ENCODE data around the gene SLC6A17. TPM values are rescaled to one million over a fixed set of nuclear protein-coding genes. Genes with fewer than 3 reads are reported as not detected.

Gene SLC6A17
- total RNA-seq, 2 experiments from 2014 or later, result 0.05 to 0.18 TPM

DNA sequence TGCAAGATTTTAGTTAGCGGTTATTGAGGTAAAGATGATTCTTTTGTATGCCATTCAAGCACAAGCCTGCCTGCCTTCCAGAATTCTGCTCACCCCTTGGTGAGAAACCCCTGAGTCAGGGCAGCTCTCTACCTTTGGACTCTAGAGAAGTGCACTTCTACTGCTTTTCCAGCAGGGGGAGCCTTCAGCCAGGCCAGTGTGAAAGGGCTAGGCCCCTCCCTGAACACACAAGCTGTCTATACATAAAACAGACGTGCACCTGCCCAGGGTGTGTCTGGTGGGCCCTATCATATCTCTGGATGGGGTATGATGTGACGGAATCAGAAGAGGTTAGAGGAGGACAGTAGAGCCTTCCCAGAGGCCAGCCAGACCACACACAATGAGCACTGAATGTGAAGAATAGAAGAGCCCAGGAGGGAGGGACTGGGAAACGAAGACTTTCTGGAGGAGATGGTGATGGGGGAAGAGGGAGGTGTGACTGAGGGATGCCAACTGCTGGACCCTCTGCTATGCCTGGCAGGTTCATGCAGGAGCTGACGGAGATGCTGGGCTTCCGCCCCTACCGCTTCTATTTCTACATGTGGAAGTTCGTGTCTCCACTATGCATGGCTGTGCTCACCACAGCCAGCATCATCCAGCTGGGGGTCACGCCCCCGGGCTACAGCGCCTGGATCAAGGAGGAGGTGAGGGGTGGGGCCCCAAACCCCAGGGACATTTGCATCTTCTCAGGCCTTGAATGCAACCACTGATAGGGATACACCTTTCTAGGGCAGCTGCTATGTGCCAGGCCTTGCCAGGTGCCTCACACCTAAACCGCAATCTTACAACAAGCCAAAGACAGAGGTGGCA is 46.8 kb downstream of the SLC6A17 start:
- ATAC-seq (peak; percentile 100), DNase-seq (peak; percentile 61)
- no peak overlapping the region for H3K27ac Mint-ChIP-seq
- H3K9me3 Mint-ChIP-seq, result no peaks in the 10 kb centered on the region
- no peak overlapping the region for H3K4me3 Mint-ChIP-seq
- no peaks in the 10 kb centered on the region for H3K4me1 Mint-ChIP-seq (ENCODE audit: low read depth)
- TF ChIP-seq, protein P1, sequence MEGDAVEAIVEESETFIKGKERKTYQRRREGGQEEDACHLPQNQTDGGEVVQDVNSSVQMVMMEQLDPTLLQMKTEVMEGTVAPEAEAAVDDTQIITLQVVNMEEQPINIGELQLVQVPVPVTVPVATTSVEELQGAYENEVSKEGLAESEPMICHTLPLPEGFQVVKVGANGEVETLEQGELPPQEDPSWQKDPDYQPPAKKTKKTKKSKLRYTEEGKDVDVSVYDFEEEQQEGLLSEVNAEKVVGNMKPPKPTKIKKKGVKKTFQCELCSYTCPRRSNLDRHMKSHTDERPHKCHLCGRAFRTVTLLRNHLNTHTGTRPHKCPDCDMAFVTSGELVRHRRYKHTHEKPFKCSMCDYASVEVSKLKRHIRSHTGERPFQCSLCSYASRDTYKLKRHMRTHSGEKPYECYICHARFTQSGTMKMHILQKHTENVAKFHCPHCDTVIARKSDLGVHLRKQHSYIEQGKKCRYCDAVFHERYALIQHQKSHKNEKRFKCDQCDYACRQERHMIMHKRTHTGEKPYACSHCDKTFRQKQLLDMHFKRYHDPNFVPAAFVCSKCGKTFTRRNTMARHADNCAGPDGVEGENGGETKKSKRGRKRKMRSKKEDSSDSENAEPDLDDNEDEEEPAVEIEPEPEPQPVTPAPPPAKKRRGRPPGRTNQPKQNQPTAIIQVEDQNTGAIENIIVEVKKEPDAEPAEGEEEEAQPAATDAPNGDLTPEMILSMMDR (IDR thresholded peaks at IDR 0.05), result peak; percentile 88
- H3K36me3 Mint-ChIP-seq (ENCODE audit: low read depth), result no peaks in the 10 kb centered on the region
- H3K27me3 Mint-ChIP-seq, result no peaks in the 10 kb centered on the region
- ChIA-PET POLR2A (interaction anchor here (0.9 to 1.0 kb wide), 2 partner anchors 12 to 263 kb away, joined by 3 read pairs; no protein-coding TSS in a partner anchor), CTCF (interaction anchor here (0.6 to 17.6 kb wide), 50 partner anchors 8 to 397 kb away, joined by 3 to 761 read pairs (median 4); partner anchors contain the start of genes KCNC4 and RBM15)
- intact Hi-C loops (cut with micrococcal nuclease), result no loop called here

DNA sequence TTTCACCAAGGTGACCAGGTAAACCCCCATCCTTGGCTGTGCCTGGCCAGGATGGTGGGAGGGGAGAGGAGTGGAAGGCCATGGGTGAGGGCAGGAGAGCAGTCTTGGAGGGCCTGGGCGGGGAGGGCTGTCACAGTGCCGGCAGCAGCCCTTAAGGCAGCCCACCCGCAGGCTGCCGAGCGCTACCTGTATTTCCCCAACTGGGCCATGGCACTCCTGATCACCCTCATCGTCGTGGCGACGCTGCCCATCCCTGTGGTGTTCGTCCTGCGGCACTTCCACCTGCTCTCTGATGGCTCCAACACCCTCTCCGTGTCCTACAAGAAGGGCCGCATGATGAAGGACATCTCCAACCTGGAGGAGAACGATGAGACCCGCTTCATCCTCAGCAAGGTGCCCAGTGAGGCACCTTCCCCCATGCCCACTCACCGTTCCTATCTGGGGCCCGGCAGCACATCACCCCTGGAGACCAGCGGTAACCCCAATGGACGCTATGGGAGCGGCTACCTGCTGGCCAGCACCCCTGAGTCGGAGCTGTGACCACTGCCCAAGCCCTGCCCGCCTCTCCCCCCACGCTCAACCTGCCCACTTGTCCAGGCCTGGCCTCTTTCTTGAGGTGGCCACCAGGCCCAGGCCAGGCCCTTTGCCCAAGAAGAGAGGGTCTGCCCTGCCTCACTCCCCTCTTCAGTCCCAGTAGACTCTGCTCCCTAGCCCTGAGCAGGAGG is 47.8 kb downstream of the SLC6A17 start:
- Mint-ChIP-seq H3K4me1 (ENCODE audit: low read depth) (peaks cover 3% of the 10 kb centered on the region), H3K27ac (no peak overlapping the region), H3K9me3 (no peaks in the 10 kb centered on the region), H3K36me3 (ENCODE audit: low read depth) (no peaks in the 10 kb centered on the region), H3K27me3 (no peaks in the 10 kb centered on the region), H3K4me3 (no peak overlapping the region)
- POLR2A ChIA-PET, result no interaction called here
- intact Hi-C loops (cut with micrococcal nuclease), result no loop called here
- no peak for DNase-seq
- CTCF ChIA-PET, result interaction anchor here (0.8 to 17.6 kb wide), 14 partner anchors 10 to 298 kb away, joined by 3 to 761 read pairs (median 6); partner anchors contain the start of gene KCNC4
- TF ChIP-seq, protein P1 (IDR thresholded peaks at IDR 0.05), result no peak
- ATAC-seq, result no peak

DNA sequence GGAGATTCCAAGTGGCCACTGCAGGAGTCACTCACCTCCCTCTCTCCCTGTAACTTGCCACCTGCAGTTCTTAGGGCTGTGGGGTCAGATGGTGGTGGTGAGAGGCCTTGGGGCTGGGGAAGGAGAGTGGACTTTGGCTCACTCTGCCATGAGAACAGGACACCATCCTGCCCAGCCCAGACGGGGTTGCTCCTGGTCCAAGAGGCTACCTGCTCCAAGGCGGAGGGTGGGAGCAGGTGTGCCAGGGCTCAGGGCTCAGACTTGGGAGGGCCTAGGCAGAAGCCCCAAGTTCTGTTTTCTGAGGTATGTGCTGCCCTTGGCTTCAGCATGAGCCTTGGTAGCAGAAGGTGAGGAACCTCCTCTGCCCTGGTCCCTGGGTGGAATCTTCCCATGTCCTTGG is 48.5 kb downstream of the SLC6A17 start:
- Mint-ChIP-seq H3K36me3 (ENCODE audit: low read depth) (no peaks in the 10 kb centered on the region), H3K27me3 (no peaks in the 10 kb centered on the region), H3K27ac (no peak overlapping the region), H3K9me3 (no peaks in the 10 kb centered on the region), H3K4me1 (ENCODE audit: low read depth) (peaks cover 10% of the 10 kb centered on the region), H3K4me3 (no peak overlapping the region)
- intact Hi-C loops (cut with micrococcal nuclease), result no loop called here
- TF ChIP-seq, protein P1 (IDR thresholded peaks at IDR 0.05), result no peak
- POLR2A ChIA-PET, result no interaction called here
- DNase-seq (no peak), ATAC-seq (no peak)
- CTCF ChIA-PET, result interaction anchor here (0.8 to 17.6 kb wide), 2 partner anchors 10 to 115 kb away, joined by 3 to 761 read pairs; no protein-coding TSS in a partner anchor

DNA sequence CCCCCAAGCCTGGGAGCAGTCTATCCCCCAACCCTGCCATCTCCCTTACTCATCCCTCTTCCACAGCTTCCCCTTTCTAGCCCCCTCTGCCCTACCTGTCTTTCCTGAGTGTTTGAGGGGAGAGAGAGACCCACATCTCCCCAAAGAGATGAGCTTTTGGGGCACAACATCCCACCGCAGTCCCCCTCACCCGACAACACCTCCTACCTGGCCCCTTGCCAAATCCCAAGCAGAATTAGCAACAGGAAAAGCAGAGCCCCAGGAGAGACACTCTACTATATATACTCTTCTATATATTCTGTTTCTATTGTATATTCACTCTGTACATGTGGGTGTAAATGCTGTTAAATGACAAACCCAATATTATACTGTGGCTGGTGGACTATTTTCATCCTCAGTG is 49.9 kb downstream of the SLC6A17 start:
- H3K27me3 Mint-ChIP-seq, result no peaks in the 10 kb centered on the region
- intact Hi-C loops (cut with micrococcal nuclease), result loop anchor here (10.0 kb wide), 1 partner anchor 295 kb away; no protein-coding TSS in a partner anchor
- peaks cover 12% of the 10 kb centered on the region for H3K4me1 Mint-ChIP-seq (ENCODE audit: low read depth)
- DNase-seq (no peak), ATAC-seq (no peak)
- H3K36me3 Mint-ChIP-seq (ENCODE audit: low read depth), result no peaks in the 10 kb centered on the region
- CTCF ChIA-PET, result interaction anchor here (6.6 to 17.6 kb wide), 3 partner anchors 113 to 296 kb away, joined by 69 to 761 read pairs (median 179); no protein-coding TSS in a partner anchor
- no peaks in the 10 kb centered on the region for H3K9me3 Mint-ChIP-seq
- H3K27ac Mint-ChIP-seq, result no peak overlapping the region
- POLR2A ChIA-PET, result no interaction called here
- TF ChIP-seq, protein P1 (IDR thresholded peaks at IDR 0.05), result no peak
- H3K4me3 Mint-ChIP-seq, result no peak overlapping the region

Measured in activated CD8-positive, alpha-beta T cell treated with anti-CD3 and anti-CD28 coated beads for 36 hours (primary cell).